Esophagus muscularis mucosa (tissue), 4 donors: ENCODE results near the gene DNAH17. TPM values are rescaled to one million over a fixed set of nuclear protein-coding genes. Genes with fewer than 3 reads are reported as not detected.

Experiments used
- DNase-seq: peaks from one replicate; pipeline ENCODE4 v3.0.0-alpha.2; 2017; ENCODE audit errors: extremely low spot score
- H3K27ac ChIP-seq, 4 donors: fragments of 200-600 bp; sonication (generic); replicated peaks in 1 of 4; 1 replicate in 3 of 4; 2 replicates in 1 of 4; pipeline ENCODE4 v1.5.1; 2016 to 2019; ENCODE audit warnings: mild to moderate bottlenecking in 1 of 4
- H3K27me3 ChIP-seq, 4 donors: fragments of 200-600 bp; sonication (generic); one replicate each; pipeline versions ENCODE4 v1.5.1 to v1.6.0; 2016 to 2019
- H3K36me3 ChIP-seq, 4 donors: fragments of 200-600 bp; sonication (generic); one replicate each; pipeline ENCODE4 v1.5.1; 2016 to 2019
- H3K4me1 ChIP-seq, 4 donors: fragments of 200-600 bp; sonication (generic); one replicate each; pipeline ENCODE4 v1.5.1; 2016 to 2019
- H3K4me3 ChIP-seq, 4 donors: fragments of 200-600 bp; sonication (generic); 1 replicate in 2 of 4; 2 replicates in 2 of 4; pipeline ENCODE4 v1.5.1; 2016 to 2019; ENCODE audit warnings: mild to moderate bottlenecking in 4 of 4, moderate library complexity in 1 of 4
- H3K9me3 ChIP-seq, 4 donors: fragments of 200-600 bp; sonication (generic); 1 replicate in 3 of 4; 2 replicates in 1 of 4; pipeline ENCODE4 v1.5.1; 2016 to 2019
- CTCF ChIP-seq, 3 experiments: fragments of 200-600 bp in 2 of 3; fragments of 450-650 bp in 1 of 3; sonication (generic) in 2 of 3; IDR thresholded peaks; one replicate each; pipeline ENCODE4 v1.5.1; 2017 to 2019; ENCODE audit warnings: antibody characterized with exemption in 3 of 3, mild to moderate bottlenecking in 2 of 3, moderate library complexity in 1 of 3
- EP300 ChIP-seq: sonication (generic); formaldehyde crosslinking; IDR thresholded peaks from one replicate; pipeline ENCODE4 v1.6.1; 2017; ENCODE audit warnings: antibody characterized with exemption
- POLR2A ChIP-seq: fragments of 450-650 bp; IDR thresholded peaks from one replicate; pipeline ENCODE4 v1.6.1; 2017; ENCODE audit warnings: antibody characterized with exemption, moderate library complexity, mild to moderate bottlenecking, low read depth
- POLR2AphosphoS5 ChIP-seq, 2 donors: sonication (generic); formaldehyde crosslinking; IDR thresholded peaks; one replicate each; pipeline ENCODE4 v1.6.1; 2017; ENCODE audit warnings: antibody characterized with exemption in 2 of 2
- WGBS: methylation state at CpG from one replicate; pipeline ENCODE4 v1.1.5; 2018; 5-methylcytosine and 5-hydroxymethylcytosine counted together
- intact Hi-C: fragments of 100-400 bp; cut with DNase I; formaldehyde crosslinking; loops from one replicate; pipeline ENCODE4 v1.15.1; 2023
- total RNA-seq, 4 donors: library from RNA; depleted of rRNA; stranded (reverse); fragments of >200 nt; gene quantifications; one replicate each; pipeline versions ENCODE4 v1.1.0 to v1.2.1, GENCODE V29; 2016

The DNAH17 gene
- total RNA-seq, 4 donors from 2014 or later: not detected

GRCh38 chr17:78529871-78530670 is 47.1 kb downstream of the DNAH17 start:
- peaks cover 0 to 5% (median 3%) of the 10 kb centered on the region in 4 donors for H3K4me1 ChIP-seq
- H3K36me3 ChIP-seq: no peaks in the 10 kb centered on the region
- no peak overlapping the region for H3K4me3 ChIP-seq
- intact Hi-C loops: no loop called here
- WGBS: 95% methylated on average over 24 of the region's 29 CpGs
- DNase-seq: no peak
- H3K9me3 ChIP-seq: no peaks in the 10 kb centered on the region
- TF ChIP-seq POLR2A (no peak), EP300 (no peak), POLR2AphosphoS5 (IDR thresholded peaks at IDR 0.05) (no peak), CTCF (IDR thresholded peaks at IDR 0.05) (no peak)
- no peaks in the 10 kb centered on the region for H3K27me3 ChIP-seq
- no peak overlapping the region for H3K27ac ChIP-seq

- WGBS: 95% methylated on average over 7 of the region's 11 CpGs
- H3K27me3 ChIP-seq: no peaks in the 10 kb centered on the region
- DNase-seq: no peak
- no peaks in the 10 kb centered on the region for H3K9me3 ChIP-seq
- H3K27ac ChIP-seq: no peak overlapping the region
- TF ChIP-seq POLR2AphosphoS5 (IDR thresholded peaks at IDR 0.05) (no peak), POLR2A (no peak), EP300 (no peak), CTCF (IDR thresholded peaks at IDR 0.05) (no peak)
- intact Hi-C loops: no loop called here
- H3K36me3 ChIP-seq: no peaks in the 10 kb centered on the region
- no peak overlapping the region for H3K4me3 ChIP-seq
- H3K4me1 ChIP-seq: no peaks in the 10 kb centered on the region
Observed at GRCh38 chr17:78529251-78529650, 47.9 kb downstream of the DNAH17 start.

GRCh38 chr17:78528541-78528940 is 48.7 kb downstream of the DNAH17 start:
- Histone ChIP-seq H3K36me3 (no peaks in the 10 kb centered on the region), H3K4me1 (no peaks in the 10 kb centered on the region), H3K27me3 (no peaks in the 10 kb centered on the region), H3K9me3 (no peaks in the 10 kb centered on the region), H3K27ac (no peak overlapping the region), H3K4me3 (no peak overlapping the region)
- intact Hi-C loops: no loop called here
- 75% methylated on average over 8 of the region's 10 CpGs for WGBS
- no peak for TF ChIP-seq POLR2A
- TF ChIP-seq EP300: no peak
- TF ChIP-seq CTCF (IDR thresholded peaks at IDR 0.05): no peak
- TF ChIP-seq POLR2AphosphoS5 (IDR thresholded peaks at IDR 0.05): no peak
- no peak for DNase-seq

- Histone ChIP-seq H3K27ac (no peak overlapping the region), H3K36me3 (no peaks in the 10 kb centered on the region), H3K27me3 (no peaks in the 10 kb centered on the region), H3K9me3 (no peaks in the 10 kb centered on the region), H3K4me1 (no peaks in the 10 kb centered on the region), H3K4me3 (no peak overlapping the region)
- 92% methylated on average over 4 of the region's 4 CpGs for WGBS
- TF ChIP-seq CTCF (IDR thresholded peaks at IDR 0.05) (no peak), POLR2A (no peak), EP300 (no peak), POLR2AphosphoS5 (IDR thresholded peaks at IDR 0.05) (no peak)
- intact Hi-C loops: no loop called here
- no peak for DNase-seq
Observed at GRCh38 chr17:78527345-78527744, 49.9 kb downstream of the DNAH17 start.
